HG02884 (cell line): Measurements from ENCODE around the gene CENPM.
A peak's percentile ranks its signal among the peaks of the same experiment; 100 is the strongest.

Experiments used
- ATAC-seq: cut with Tn5 transposase; IDR thresholded peaks from one replicate; pipeline ENCODE4 v1.9.1; 2021; ENCODE audit warnings: mild to moderate bottlenecking, moderate library complexity; ENCODE audit not compliant: unreplicated experiment

Gene CENPM

DNA sequence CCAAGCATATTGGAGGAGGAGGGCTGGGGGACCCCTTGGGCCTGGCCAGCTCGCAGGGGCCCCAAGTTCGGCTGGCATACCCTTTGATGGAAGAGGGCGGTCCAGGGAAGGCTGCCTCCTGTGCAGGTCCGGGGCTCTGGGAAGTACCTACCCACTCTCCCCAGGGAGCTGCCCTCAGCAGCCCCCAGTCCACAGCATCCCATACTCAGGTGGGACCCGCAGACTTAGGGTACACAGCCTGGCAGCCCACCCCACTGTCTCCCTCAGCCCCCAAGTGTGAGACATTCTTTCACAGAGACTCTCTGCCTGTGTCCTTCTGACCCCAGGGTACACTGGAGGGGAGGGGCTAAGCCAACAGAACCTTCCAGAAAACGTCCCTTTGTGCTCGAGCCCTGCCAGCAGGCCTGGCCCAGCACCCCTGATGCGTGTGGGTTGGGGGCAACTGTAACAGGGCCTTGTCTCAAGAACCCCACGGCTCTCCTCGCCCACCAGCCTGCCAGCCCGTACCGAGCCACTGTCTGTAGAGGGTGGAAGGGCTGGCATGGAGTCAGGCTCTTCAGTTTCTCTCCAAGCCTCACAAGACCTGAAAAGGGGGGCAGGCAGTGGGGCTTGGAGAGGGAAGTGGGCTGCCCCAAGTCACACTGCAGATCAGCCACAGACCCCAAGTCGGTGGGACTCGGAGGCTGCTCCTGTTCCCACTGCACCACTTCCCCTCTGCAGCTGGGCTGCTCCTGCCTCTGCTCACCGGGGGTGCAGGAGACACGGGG lies 13.4 kb downstream of the CENPM start:
- ATAC-seq: no peak

DNA sequence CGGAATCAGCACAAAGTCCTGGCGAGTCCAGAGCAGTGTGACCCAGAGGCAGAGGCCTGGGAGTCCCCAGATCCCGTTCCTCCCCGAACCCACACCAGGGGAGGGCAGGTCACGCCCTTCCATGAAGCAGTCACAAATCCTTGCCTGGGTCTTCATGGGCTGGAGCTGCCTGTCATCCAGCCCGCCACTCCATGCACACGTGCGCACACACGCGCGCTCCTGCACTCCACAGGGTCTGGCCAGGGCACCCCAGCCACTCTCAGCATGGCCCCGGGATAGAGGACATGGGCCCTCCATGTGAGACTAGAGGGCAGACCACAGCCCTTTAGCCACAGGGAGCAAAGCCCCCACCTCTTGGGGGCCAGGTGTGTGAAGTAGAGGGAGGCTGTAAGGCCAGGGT lies 14.6 kb downstream of the CENPM start:
- no peak for ATAC-seq

DNA sequence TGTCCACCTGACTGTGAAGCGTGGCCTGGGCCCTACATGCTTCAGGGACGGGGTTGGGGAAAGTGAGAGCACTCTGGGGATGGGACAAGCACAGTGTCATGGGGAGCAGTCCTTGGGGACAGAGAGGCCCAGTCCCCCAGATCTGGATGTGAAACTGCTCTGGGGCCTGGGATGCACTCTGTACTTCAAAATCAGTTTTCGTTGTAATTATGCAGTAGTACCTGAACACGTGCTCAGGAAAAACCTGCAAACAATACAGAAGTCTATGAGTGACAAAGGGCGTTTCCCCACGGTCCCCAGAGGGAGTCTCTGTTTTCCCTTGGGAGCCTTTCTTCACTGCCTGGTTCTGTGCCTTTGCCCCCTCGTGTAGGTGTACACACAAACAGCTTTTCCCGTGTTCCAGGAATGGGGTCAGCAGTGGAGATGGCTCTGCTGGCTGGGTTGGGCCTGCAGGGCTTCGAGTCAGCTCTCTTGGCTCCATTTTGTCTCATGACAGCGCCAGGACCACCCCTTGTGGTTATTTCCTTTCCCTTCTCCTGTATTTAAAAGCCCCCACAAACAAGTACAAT lies 15.2 kb downstream of the CENPM start:
- ATAC-seq: no peak

- ATAC-seq: no peak
Measured at GRCh38 chr22:41929418-41929810, 17.5 kb downstream of the CENPM start.

- no peak for ATAC-seq
Measured at GRCh38 chr22:41928593-41929417, 18.1 kb downstream of the CENPM start.

GRCh38 chr22:41927813-41928212 lies 19.1 kb downstream of the CENPM start:
- no peak for ATAC-seq

- ATAC-seq: no peak
Measured at GRCh38 chr22:41925783-41926460, 21.0 kb downstream of the CENPM start.

DNA sequence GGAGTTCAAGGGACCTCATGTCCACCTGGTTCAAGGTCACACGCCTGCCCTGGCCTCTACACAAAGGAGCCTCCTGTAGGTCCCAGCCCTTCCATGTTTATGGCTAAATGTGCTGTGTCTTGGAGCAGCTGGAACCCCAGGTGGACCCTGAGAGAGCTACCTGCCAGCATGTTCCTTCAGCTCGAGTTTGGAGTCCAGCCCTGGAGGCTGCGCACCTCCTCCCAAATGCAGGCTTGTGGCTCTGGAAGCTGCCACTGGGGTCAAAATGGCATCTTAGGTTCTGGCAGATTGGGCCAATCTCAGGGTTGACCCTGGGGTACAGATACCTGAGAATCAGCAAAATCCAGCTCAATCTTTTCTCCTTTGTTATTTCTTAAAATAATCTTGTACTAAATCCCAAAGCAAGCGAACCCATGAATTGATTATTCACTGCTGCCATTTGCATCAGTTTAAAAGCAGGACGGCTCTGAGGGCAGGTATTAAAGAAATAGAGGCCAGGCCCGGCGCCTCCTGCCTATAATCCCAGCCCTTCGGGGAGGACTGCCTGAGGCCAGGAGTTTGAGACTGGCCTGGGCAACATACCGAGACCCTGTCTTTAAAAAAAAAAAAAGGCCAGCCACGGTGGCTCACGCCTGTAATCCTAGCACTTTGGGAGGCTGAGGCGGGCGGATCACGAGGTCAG lies 23.2 kb downstream of the CENPM start:
- no peak for ATAC-seq

DNA sequence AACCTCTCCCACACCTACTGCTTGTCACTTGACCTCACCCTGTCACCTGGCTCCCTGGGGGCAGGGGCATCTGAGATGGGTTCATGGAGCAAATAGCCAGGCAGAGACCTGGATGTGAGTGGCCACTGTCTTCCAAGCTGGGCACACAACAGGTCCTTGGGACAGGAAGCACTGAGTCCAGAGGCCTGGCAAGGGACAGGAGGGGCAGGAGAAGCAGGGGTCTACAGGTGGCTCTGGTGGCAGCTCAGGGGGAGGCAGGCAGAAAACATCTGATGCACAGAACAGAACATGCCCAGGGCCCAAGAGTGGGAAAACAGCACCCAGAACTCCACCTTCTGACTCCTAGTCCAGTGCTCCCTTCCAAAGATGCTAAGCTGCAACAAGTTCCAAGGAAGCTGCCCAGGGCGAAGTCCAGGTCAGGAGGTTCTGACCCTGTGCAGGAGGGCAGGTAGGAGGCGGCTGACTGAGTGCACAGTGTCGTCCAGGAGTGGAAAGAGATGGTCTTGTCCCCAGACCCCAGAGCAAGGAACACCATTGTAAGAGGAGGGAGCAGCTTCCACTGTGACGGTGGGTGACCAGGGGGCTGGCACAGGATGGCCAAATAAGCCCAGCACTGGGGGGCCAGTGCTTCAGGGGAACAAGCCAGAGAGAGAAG lies 23.9 kb downstream of the CENPM start:
- no peak for ATAC-seq

- ATAC-seq: no peak
Measured at GRCh38 chr22:41922328-41922727, 24.6 kb downstream of the CENPM start.

DNA sequence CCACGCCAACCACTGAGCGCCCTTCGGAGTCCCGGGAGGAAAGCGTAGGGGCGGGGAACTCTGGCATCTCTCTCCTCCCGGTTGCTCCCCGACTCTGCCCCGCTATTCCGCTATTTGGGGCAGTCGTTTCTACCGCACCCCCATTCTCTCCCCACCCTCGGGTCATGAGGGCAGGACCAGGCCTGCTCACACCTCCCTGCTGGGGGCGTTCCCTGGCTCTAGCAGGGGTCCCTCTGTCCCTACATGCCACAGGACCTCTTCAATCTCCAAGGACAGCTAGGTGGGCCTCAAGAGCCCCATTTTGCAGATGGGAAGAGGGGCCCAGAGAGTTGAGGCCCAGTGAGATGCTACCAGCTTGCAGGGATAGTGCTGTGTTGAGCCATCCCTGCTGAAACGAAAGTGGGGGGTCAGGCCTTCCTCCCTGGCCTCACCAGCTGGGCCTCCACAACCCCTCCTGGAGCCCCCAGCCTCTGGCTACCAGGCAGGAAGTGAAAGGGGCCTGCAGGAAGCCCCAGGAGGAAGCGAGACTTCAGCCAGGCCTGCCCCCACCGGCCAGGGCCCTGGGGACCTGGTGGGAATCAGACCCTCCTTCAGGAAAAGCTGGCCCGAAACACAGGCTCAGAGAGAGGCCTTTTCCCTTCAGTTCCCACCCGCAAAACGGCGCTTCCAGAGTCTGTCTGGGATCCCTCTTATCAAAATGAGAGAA lies 26.5 kb downstream of the CENPM start:
- ATAC-seq: peak; percentile 13

DNA sequence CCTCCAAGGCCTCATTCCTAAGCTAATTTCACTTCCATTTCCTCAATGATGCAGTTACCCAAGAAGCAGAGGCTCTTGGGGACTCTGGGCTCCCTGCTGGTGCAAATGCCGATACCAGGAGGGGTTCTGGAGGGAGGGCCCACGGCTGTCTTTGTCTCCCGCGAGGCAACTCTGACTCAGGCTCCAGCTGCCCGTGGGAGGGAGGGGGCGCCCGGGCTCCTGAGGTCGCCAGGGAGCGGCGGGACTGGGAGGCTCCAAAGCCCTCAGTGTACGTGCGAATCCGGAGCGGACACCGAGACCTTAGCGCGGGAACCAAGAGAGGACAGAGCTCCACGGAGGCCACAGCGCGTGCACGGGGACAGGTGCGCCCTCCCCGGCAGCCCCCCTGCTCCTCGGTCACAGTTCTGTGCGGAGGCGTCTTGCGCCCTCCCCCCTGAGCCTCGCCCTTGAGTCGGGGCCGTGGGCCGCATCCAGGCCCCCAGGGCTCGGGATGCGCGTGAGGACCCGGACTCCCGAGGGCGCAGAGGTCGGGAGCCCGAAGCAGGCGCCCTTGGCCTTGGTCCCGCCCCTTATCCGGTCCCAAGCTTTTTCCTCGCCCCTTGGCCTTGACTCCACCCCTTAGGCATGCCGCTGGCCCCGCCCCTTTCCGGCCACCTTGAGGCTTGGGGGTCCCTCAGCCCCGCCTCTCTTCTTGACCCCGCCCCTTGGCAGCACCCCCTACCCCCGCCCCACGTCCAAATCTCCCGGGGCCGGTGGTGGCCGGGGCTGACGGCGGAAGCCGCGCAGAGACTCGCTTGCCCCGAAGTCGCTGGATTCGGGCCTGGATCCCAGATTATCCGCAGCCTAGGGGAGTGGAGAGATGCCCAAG lies 27.4 kb downstream of the CENPM start:
- peak; percentile 51 for ATAC-seq

DNA sequence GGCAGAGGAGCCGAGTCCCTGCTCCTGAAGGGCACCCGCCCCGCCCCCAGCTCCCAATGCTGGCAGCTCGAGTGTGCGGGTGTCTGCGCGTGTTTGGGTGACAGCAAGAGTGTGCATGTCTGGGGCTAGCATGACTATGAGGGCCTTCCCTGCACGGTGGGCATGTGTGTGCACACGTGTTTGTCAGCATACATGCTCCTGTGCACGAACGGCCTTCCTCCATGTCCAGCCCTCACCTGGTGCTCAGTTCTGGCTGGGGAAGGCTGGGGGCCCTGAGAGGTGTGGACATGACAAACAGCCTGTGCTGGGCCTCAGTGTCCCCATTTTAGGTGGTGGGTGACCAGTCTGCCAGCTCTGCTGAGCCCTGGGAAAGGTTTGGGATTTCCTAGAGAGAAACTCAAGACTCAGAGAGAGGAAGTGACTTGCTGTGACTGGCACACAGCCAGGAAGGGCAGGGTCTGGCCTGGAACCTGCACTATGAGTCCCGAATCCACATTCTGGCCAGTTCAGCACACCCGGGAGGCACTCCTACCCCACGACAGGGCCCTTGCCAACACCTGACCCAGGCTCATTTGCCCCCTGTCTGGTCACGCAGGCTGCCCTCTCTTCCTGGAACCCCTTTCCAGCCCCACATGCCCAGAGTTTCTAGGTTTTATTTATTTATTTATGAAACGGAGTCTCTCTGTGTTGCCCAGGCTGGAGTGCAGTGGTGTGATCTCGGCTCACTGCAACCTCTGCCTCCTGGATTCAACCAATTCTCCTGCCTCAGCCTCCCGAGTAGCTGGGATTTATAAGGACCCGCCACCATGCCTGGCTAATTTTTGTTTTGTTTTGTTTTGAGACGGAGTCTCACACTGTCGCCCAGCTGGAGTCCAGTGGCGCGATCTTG lies 28.8 kb downstream of the CENPM start:
- no peak for ATAC-seq

- ATAC-seq: no peak
Measured at GRCh38 chr22:41917375-41917902, 29.5 kb downstream of the CENPM start.

DNA sequence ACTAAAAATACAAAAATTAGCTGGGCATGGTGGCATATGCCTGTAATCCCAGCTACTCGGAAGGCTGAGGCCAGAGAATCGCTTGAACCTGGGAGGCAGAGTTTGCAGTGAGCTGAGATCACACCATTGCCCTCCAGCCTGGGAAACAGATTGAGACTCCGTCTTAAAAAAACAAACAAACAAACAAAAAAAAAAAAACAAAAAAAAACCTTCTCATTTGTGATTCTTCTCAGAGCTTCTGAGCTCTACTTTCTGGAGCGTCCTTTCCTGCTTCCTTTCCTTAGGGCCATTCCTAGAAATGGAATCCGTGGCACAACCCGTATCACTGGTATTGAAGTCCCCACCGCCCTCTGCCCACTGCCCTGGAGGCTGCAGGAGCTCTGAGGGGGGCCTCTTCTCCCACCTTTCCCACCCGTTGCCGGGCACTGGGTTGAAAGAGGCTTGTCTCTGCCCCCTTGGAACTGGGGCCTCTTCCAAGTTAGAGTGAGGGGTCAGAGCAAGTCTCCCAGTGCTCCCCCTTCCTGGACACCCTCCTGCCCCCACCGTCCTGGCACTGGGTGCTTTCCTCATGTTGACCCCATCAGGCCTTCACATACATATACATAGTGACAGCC lies 30.1 kb downstream of the CENPM start:
- no peak for ATAC-seq

- ATAC-seq: no peak
Measured at GRCh38 chr22:41915786-41916493, 31.0 kb downstream of the CENPM start.
